Measurements from ENCODE around the gene CEP250. TPM values are rescaled to one million over a fixed set of nuclear protein-coding genes. Genes with fewer than 3 reads are reported as not detected.
"Not testable (repeated sequence)": the region's sequence is repeated elsewhere in the genome, so short reads cannot be mapped to it uniquely, and the experiment has no call there.

The CEP250 gene
- total RNA-seq, 1 donor: 12.4 TPM

DNA sequence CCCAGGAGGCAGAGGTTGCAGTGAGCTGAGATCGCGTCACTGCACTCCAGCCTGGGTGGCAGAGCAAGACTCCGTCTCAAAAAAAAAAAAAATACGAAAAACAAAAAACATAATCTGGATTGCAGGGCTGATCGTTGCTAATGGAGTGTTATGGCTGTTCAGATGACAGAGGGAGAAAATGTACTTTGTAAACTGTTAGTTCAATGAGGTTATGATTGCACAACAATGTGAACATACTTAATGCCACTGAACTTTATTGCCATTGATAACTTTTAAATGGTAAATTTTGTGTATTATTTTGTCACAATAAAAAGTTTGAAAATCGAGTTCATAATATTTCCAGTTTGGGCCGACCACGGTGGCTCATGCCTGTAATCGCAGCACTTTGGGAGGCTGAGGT, 63.6 kb downstream of the CEP250 start:
- DNase-seq (ENCODE audit: low read depth in 2 of 3, low spot score in 2 of 3): no peak

GRCh38 chr20:35523298-35523888, 68.0 kb downstream of the CEP250 start:
- peak in 2 of 3 donors; percentile 14 to 38 for DNase-seq (ENCODE audit: low read depth in 2 of 3, low spot score in 2 of 3)

GRCh38 chr20:35525639-35526038, 70.2 kb downstream of the CEP250 start:
- no peak for DNase-seq (ENCODE audit: low read depth in 2 of 3, low spot score in 2 of 3)

DNA sequence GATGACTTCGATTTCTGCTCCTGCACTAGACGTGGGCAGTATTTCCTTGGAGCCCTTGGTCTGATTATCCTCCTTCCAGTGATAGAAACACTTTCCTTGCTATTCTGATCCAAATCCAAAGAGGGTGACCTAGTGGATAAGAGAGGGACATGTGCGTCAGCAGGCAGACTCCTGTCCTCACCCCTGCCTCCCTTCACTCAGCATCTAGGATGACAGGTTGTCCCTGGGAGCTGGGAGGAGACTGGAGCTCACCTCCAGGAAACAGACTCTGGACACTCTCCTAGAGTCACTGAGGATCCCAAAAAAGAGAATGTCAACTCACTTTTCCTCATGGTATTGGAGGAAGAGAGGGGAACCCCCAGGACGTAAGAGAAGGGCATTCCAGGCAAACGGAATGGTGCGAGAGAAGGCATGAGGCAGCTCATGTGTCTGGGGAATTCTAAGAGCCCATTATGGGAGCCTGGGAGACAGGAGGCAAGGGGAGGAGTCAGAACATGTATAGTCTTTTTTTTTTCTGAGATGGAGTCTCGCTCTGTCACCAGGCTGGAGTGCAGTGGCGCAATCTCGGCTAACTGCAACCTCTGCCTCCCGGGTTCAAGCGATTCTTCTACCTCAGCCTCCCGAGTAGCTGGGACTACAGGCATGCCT, 71.8 kb downstream of the CEP250 start:
- DNase-seq (ENCODE audit: low read depth in 2 of 3, low spot score in 2 of 3): no peak

DNA sequence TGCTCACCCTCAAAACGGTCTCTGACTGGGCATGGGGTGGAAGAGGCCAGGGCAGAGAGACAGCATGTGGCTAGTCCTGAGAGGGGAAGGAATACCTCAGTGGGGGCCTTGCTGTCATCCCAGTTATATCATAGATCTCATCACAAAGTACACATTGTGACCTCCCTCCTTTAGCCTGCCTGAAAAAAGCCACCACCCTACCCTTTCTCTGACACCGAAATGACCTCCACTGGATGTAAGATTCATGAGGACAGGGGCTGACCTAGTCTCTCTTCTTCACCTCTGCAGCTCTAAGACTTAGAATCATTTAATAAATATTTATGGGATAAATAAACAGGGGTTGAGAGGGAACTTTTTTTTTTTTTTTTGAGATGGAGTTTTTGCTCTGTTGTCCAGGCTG, 74.2 kb downstream of the CEP250 start, which contains the start of gene C20orf173:
Gene C20orf173 (minus strand): TSS at position 101 of the 400 bp plus-strand sequence. CDS start 279 bp downstream, outside the sequence.
- DNase-seq (ENCODE audit: low read depth in 2 of 3, low spot score in 2 of 3): no peak

DNA sequence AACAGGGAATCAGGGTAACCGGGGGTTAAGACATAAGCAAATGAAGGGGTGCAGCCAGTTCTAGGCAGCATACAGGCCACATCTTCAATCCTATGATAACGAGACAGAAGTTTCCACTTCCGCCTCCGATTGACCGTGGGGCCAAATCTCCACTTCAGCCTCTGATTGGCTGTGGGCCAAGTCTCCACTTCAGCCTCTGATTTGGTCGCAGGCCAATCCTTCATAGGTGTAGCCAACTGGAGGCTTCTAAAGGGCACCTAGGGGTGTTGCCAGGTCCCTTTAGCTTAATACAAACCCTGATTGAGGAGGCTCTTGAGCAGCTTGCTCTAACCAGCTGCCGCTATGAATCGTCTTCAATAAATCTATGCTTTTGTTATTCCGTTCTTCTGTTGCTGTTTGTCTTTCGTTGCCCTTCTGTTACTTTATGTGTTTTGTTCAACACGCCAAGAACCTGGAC, 84.4 kb downstream of the CEP250 start:
- peak in 2 of 3 donors; percentile 41 to 81 for DNase-seq (ENCODE audit: low read depth in 2 of 3, low spot score in 2 of 3)

DNA sequence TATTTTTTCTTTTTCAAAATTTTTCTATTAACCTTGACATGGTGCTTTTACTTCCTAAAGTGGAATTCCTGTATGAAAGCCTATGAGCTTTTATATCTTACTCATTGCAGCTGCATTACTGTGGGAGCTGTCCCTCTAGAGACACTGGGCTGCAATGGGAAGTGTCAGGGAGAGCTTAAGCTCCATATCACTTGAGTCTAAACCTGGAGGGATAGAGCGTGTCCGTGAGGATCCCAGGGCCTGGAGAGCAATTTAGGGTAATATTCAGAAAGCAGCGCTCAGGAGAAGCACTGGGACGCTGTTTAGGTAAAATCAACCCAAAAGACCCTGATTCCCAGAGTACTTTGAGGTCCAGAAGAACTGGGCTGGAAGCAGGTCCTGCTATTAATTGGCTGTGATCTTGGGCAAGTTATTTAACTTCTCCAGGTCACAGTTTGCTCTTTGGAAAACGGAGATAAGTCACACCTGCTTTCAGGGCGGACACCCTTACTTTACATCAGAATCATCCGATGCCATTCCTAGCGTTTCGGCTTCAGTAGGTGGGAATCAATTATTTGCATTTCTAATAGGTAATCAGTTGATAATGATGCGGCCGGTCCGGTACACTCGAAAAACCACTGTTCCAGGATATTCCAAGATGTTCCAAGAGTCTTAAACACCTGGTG, 85.9 kb downstream of the CEP250 start:
- no peak for DNase-seq (ENCODE audit: low read depth in 2 of 3, low spot score in 2 of 3)

DNA sequence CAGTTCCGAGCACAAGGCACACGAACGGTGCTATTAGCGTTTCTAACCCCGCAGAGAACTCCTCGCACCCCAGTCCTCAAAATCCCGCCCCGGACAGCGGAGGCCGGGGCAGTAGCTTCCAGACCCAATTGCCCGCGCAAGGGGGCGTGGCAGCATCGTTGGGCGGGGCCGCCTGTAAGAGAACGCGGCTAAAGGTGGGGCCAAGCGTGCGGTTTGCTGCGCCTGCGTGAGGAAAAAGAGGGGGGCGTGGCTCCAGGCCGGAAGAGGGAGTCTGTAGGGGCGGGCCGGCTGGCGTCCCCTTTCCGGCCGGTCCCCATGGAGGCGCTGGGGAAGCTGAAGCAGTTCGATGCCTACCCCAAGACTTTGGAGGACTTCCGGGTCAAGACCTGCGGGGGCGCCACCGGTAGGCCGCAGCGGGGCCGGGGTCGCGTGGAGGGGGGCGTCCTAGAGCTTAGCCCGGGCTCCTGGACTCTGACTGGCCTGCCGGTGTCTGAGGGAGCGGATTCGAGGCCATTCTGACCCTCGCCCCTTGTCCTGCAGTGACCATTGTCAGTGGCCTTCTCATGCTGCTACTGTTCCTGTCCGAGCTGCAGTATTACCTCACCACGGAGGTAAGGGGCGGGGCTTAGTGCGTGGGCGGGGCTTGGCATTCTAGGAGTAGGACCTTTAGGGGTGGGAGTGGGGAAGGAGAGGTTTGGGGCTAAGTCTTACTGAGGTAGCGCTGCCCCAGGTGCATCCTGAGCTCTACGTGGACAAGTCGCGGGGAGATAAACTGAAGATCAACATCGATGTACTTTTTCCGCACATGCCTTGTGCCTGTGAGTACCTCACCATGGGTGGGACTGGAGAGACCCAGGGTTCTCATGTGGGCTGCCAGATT, 86.6 kb downstream of the CEP250 start, which contains the start of gene ERGIC3:
Gene ERGIC3 (plus strand): TSS at position 296 of the 880 bp plus-strand sequence. CDS start 20 bp downstream, at position 316.
- peak; percentile 86 to 98 (median 95) for DNase-seq (ENCODE audit: low read depth in 2 of 3, low spot score in 2 of 3)

DNA sequence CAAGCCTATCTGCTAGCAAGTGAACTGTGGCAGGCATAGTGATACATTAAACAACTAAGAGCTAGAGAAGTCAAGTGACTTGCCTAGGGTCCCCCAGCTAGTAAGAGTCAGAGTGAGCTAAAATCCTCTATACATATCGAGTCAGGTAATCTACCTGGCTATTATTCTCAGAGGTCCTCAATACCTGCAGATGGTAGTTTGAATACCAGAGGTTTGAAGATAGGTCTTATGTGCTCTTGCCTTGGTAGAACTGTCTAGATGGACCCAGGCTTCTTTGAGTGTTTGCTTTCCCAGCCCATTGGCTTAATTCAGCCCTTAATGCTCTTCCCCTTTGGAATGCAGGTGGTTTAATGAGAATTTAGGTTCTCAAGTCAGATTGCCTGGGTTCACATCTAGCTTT, 87.6 kb downstream of the CEP250 start:
- DNase-seq (ENCODE audit: low read depth in 2 of 3, low spot score in 2 of 3): no peak

GRCh38 chr20:35544436-35544835, 89.0 kb downstream of the CEP250 start:
- DNase-seq (ENCODE audit: low read depth in 2 of 3, low spot score in 2 of 3): no peak

DNA sequence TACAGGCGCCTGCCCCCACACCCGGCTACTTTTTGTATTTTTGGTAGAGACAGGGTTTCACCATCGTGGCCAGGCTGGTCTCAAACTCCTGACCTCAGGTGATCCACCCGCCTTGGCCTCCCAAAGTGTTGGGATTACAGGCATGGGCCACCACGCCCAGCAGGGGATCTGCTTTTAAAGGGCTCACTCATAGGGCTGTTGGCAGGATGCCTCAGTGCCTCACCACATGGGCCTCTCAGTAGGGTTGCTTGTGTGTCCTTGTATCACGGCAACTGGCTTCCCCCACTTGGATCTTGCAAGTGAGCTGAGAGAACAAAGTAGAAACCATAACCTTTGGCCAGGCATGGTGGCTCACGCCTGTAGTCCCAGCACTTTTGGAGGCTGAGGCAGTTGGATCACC, 89.5 kb downstream of the CEP250 start:
- DNase-seq (ENCODE audit: low read depth in 2 of 3, low spot score in 2 of 3): not testable (repeated sequence)

- no peak for DNase-seq (ENCODE audit: low read depth in 2 of 3, low spot score in 2 of 3)
Measured at GRCh38 chr20:35546127-35546526, 90.7 kb downstream of the CEP250 start.

GRCh38 chr20:35547329-35547728, 91.9 kb downstream of the CEP250 start:
- no peak for DNase-seq (ENCODE audit: low read depth in 2 of 3, low spot score in 2 of 3)

DNA sequence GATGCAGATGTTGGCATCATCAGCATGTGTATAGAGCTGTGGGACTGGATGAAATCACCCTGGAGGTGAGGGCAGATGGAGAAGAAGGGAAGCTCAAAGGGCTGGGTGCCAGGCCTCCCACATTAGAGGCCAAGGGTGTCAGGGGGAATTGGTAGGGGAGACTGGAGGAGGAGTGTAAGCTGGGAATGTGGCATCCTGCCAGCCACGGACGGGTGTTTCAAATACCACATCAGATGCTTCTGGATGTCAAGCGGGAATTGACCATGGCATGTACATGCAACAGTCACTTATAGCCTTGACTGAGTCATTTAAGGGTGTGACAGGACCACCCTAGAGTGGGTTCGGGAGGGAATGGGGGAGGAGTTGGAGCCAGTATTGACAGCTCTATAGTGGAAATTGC, 96.1 kb downstream of the CEP250 start:
- DNase-seq (ENCODE audit: low read depth in 2 of 3, low spot score in 2 of 3): no peak

GRCh38 chr20:35552914-35553313, 97.5 kb downstream of the CEP250 start:
- DNase-seq (ENCODE audit: low read depth in 2 of 3, low spot score in 2 of 3): no peak

- DNase-seq (ENCODE audit: low read depth in 2 of 3, low spot score in 2 of 3): not testable (repeated sequence)
Measured at GRCh38 chr20:35555461-35555860, 100.1 kb downstream of the CEP250 start.

DNA sequence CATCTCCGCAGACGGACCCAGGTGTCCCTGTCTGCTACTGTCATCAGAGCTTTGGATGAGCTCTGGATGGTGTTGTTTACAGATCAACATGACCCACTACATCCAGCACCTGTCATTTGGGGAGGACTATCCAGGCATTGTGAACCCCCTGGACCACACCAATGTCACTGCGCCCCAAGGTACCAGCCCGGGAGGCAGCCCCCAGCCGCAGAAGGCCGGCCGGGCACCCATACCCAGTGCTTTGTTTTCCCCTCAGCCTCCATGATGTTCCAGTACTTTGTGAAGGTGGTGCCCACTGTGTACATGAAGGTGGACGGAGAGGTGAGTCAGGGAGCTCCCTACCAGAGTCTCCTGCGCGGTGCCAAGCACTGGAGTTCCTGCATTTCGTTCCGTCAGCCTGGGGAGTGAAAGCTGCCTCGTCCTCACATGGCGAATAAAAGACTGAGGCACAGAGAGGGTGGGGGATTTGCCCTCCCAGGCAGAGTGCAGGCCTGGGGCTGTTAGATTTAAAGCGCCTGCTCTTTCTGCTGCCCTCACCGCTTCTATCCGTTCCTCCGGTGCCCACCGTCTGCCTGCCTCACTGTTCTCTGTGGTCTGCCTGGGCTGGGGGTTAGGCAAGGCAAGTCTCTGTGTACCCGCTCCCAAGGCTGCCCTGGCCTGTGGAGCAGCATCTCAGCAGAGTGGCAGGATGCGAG, 100.7 kb downstream of the CEP250 start:
- DNase-seq (ENCODE audit: low read depth in 2 of 3, low spot score in 2 of 3): no peak

DNA sequence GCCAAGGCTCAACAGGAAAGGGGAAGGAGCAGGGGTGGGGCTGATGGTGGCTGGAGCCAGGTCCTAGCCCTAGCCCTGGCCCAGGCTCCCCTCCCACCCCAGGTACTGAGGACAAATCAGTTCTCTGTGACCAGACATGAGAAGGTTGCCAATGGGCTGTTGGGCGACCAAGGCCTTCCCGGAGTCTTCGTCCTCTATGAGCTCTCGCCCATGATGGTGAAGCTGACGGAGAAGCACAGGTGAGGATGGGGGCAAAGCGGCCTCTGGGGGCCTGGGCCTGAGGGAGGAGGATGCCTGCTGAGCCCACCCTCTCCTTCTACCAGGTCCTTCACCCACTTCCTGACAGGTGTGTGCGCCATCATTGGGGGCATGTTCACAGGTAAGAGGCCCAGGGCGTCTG, 101.5 kb downstream of the CEP250 start:
- no peak for DNase-seq (ENCODE audit: low read depth in 2 of 3, low spot score in 2 of 3)

DNA sequence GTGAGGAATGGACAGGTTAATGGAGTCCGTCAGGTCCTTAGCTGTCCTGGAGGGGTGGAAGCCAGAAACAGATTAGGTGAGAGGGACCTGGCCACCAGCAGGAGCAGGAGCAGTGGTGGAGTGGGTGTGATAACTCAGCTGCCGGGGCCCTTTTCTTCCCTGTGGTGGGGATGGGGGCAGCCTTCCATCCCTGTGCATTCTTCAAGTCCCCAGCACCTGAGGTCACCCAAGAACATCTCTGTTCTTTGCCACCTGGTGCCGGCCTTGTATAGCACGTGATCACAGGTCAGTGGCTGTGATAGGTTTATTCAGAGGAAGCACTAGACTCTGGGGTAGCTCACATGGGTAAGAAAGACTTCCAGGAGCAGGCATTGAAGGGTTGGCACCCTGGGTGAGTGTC, 103.1 kb downstream of the CEP250 start:
- DNase-seq (ENCODE audit: low read depth in 2 of 3, low spot score in 2 of 3): no peak

DNA sequence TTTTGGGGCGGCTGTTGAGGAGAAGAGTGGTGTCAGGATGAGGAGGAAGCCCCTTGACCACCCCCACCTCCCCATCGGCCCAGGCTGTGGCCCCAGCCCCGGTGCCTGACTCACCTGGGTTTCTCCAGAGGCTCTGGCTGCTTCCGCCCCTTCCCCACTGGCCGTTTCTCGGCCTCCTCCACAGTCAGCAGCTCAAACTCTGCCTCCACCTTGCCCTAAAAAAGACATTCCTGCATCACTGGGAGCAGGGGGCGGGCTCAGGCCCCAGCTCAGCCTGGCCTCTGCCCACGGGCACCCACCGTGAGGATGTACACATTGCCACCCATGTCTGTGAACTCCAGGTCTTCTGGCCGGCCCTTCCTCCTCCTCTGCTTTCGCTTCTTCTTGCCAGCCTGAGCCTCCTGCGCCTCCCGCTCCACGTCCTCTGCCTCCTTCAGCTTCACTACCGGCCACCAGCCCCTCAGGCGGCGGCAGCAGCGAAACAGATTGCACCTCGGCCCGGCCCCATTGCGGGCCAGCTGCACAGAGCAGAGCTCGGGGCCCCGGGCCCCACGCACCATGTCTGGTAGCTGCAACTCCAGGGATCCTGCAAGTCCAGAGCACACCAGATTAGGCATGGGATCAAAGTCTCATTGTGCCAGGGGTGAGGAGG, 103.8 kb downstream of the CEP250 start:
- DNase-seq (ENCODE audit: low read depth in 2 of 3, low spot score in 2 of 3): no peak

Data from hematopoietic multipotent progenitor cell (in vitro differentiated cells).